Measurements from ENCODE around the gene NCOA3.

DNA sequence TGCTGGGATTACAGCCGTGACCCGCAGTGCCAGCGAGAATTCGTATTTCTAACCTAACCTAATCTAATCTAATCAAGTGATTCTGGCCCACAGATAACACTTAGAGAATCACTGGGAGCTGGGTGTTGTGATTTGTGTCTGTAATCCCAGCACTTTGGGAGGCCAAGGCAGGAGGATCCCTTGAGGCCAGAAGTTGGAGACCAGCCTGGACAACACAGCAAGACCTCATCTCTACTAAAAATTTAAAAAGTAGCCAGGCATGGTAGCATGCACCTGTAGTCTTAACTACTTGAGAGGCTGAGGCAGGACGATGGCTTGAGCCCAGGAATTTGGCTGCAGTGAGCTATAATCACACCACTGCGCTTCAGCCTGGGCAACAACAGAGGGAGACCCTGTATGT, 21.4 kb upstream of the NCOA3 start:
- TF ChIP-seq POLR2AphosphoS5 (IDR thresholded peaks at IDR 0.05; ENCODE audit: low read depth, low read length) (no peak), EZH2 (IDR thresholded peaks at IDR 0.05) (no peak), POLR2A (IDR thresholded peaks at IDR 0.05; ENCODE audit: borderline replicate concordance, extremely low read depth, insufficient read depth, insufficient read length) (no peak), SP1 (IDR thresholded peaks at IDR 0.05; ENCODE audit: low read depth) (no peak), ELF1 (IDR thresholded peaks at IDR 0.05; ENCODE audit: borderline replicate concordance, low read depth) (no peak), FOSL1 (IDR thresholded peaks at IDR 0.05; ENCODE audit: low read depth) (no peak)
- TF ChIP-seq, protein P1, sequence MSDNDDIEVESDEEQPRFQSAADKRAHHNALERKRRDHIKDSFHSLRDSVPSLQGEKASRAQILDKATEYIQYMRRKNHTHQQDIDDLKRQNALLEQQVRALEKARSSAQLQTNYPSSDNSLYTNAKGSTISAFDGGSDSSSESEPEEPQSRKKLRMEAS (IDR thresholded peaks at IDR 0.05), result no peak
- TF ChIP-seq, protein P2, sequence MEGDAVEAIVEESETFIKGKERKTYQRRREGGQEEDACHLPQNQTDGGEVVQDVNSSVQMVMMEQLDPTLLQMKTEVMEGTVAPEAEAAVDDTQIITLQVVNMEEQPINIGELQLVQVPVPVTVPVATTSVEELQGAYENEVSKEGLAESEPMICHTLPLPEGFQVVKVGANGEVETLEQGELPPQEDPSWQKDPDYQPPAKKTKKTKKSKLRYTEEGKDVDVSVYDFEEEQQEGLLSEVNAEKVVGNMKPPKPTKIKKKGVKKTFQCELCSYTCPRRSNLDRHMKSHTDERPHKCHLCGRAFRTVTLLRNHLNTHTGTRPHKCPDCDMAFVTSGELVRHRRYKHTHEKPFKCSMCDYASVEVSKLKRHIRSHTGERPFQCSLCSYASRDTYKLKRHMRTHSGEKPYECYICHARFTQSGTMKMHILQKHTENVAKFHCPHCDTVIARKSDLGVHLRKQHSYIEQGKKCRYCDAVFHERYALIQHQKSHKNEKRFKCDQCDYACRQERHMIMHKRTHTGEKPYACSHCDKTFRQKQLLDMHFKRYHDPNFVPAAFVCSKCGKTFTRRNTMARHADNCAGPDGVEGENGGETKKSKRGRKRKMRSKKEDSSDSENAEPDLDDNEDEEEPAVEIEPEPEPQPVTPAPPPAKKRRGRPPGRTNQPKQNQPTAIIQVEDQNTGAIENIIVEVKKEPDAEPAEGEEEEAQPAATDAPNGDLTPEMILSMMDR (IDR thresholded peaks at IDR 0.05 in 2 of 3, conservative IDR thresholded peaks at IDR 0.05 in 1 of 3; ENCODE audit: borderline replicate concordance in 1 of 3, insufficient read depth in 1 of 3, low read depth in 2 of 3, low read length in 2 of 3), result no peak

Measured in HCT116 (cell line).